HEK293 (cell line): ENCODE results near the gene MCEE.

Experiments
- CTCF ChIA-PET: fragments of 350-600 bp; formaldehyde crosslinking; extraction: SDS; loops from one replicate; lab custom pipeline; 2021; ENCODE audit warnings: antibody characterized with exemption; lab: Yijun Ruan, JAX
- POLR2A ChIA-PET: fragments of 300-600 bp; formaldehyde crosslinking; extraction: SDS; loops from one replicate; lab custom pipeline; 2020; ENCODE audit warnings: antibody characterized with exemption, inconsistent platforms; lab: Yijun Ruan, JAX
- H3K27ac ChIP-seq: fragments of 200-500 bp; sonication (Bioruptor generic); 2 replicates; pipeline ENCODE4 v1.5.1; 2014; ENCODE audit warnings: low read depth, low read length, control low read depth, inconsistent platforms; ENCODE audit errors: extremely low read depth
- H3K36me3 ChIP-seq, 2 experiments: fragments of 200-500 bp in 1 of 2; sonication (Bioruptor generic) in 1 of 2; 1 replicate in 1 of 2; 2 replicates in 1 of 2; pipeline ENCODE4 v1.5.1; 2014 to 2017; ENCODE audit warnings: inconsistent platforms in 2 of 2, low read length in 2 of 2; ENCODE audit not compliant: control insufficient read depth in 2 of 2, insufficient read depth in 1 of 2
- H3K4me1 ChIP-seq: fragments of 200-500 bp; sonication (Bioruptor generic); 2 replicates; pipeline ENCODE4 v1.5.1; 2014; ENCODE audit warnings: mild to moderate bottlenecking, low read length, inconsistent platforms; ENCODE audit not compliant: control insufficient read depth, insufficient read depth
- H3K4me3 ChIP-seq: 2 replicates; pipeline ENCODE4 v1.5.1; 2011; ENCODE audit warnings: low read depth, mild to moderate bottlenecking, control low read depth, low read length, moderate library complexity
- H3K9me3 ChIP-seq: fragments of 200-500 bp; sonication (Bioruptor generic); 2 replicates; pipeline ENCODE4 v1.5.1; 2014; ENCODE audit warnings: low read depth, low read length, inconsistent platforms; ENCODE audit not compliant: control insufficient read depth, insufficient read depth
- GLI2 ChIP-seq: fragments of 450-650 bp; formaldehyde crosslinking; IDR thresholded peaks from 2 replicates; pipeline ENCODE4; 2017; ENCODE audit warnings: missing biosample characterization, missing genetic modification characterization, low read depth, borderline replicate concordance
- GLI4 ChIP-seq: fragments of 450-650 bp; formaldehyde crosslinking; IDR thresholded peaks from 2 replicates; pipeline ENCODE4 v1.5.1; 2016; ENCODE audit warnings: missing biosample characterization, missing genetic modification characterization
- GLIS2 ChIP-seq: fragments of 450-650 bp; formaldehyde crosslinking; IDR thresholded peaks from 2 replicates; pipeline ENCODE4 v1.5.1; 2016; ENCODE audit warnings: missing biosample characterization, missing genetic modification characterization
- MZF1 ChIP-seq: fragments of 450-650 bp; formaldehyde crosslinking; IDR thresholded peaks from 2 replicates; pipeline ENCODE4 v1.5.1; 2017; ENCODE audit warnings: missing biosample characterization, missing genetic modification characterization, borderline replicate concordance
- PATZ1 ChIP-seq: fragments of 450-650 bp; formaldehyde crosslinking; IDR thresholded peaks from 2 replicates; pipeline ENCODE4 v1.5.1; 2016; ENCODE audit warnings: missing biosample characterization, missing genetic modification characterization
- PBX3 ChIP-seq: sonication (generic); formaldehyde crosslinking; IDR thresholded peaks from 2 replicates; pipeline ENCODE4 v1.8.1; 2022; ENCODE audit warnings: mild to moderate bottlenecking, moderate library complexity, missing genetic modification reagents
- ZBTB48 ChIP-seq: fragments of 450-650 bp; formaldehyde crosslinking; IDR thresholded peaks from 2 replicates; pipeline ENCODE4 v1.5.1; 2016; ENCODE audit warnings: missing biosample characterization, missing genetic modification characterization
- ZBTB49 ChIP-seq: fragments of 450-650 bp; formaldehyde crosslinking; IDR thresholded peaks from 2 replicates; pipeline ENCODE4 v1.5.1; 2016; ENCODE audit warnings: missing biosample characterization, missing genetic modification characterization, low read depth
- ZBTB8A ChIP-seq: fragments of 450-650 bp; formaldehyde crosslinking; IDR thresholded peaks from 2 replicates; pipeline ENCODE4 v1.5.1; 2016; ENCODE audit warnings: missing biosample characterization, missing genetic modification characterization
- ZFHX2 ChIP-seq: fragments of 450-650 bp; formaldehyde crosslinking; conservative IDR thresholded peaks from 2 replicates; pipeline ENCODE4 v1.5.1; 2016; ENCODE audit warnings: missing biosample characterization, missing genetic modification characterization
- ZNF10 ChIP-seq: fragments of 450-650 bp; formaldehyde crosslinking; IDR thresholded peaks from 2 replicates; pipeline ENCODE4 v1.5.1; 2017; ENCODE audit warnings: missing biosample characterization, missing genetic modification characterization
- ZNF140 ChIP-seq: fragments of 450-650 bp; formaldehyde crosslinking; IDR thresholded peaks from 2 replicates; pipeline ENCODE4 v1.5.1; 2016; ENCODE audit warnings: missing biosample characterization, missing genetic modification characterization
- ZNF184 ChIP-seq: fragments of 450-650 bp; IDR thresholded peaks from 2 replicates; pipeline ENCODE4 v1.5.1; 2018; ENCODE audit warnings: missing biosample characterization, mild to moderate bottlenecking, missing genetic modification characterization
- ZNF23 ChIP-seq: fragments of 450-650 bp; formaldehyde crosslinking; IDR thresholded peaks from 2 replicates; pipeline ENCODE4 v1.5.1; 2016; ENCODE audit warnings: missing biosample characterization, missing genetic modification characterization, borderline replicate concordance
- ZNF26 ChIP-seq: fragments of 450-650 bp; formaldehyde crosslinking; IDR thresholded peaks from 2 replicates; pipeline ENCODE4 v1.5.1; 2016; ENCODE audit warnings: missing biosample characterization, missing genetic modification characterization
- ZNF350 ChIP-seq: fragments of 450-650 bp; formaldehyde crosslinking; IDR thresholded peaks from 2 replicates; pipeline ENCODE4 v1.5.0; 2017; ENCODE audit warnings: missing biosample characterization, mild to moderate bottlenecking, missing genetic modification characterization
- ZNF416 ChIP-seq: fragments of 450-650 bp; formaldehyde crosslinking; IDR thresholded peaks from 2 replicates; pipeline ENCODE4 v1.5.1; 2016; ENCODE audit warnings: missing biosample characterization, missing genetic modification characterization
- ZNF514 ChIP-seq: fragments of 450-650 bp; formaldehyde crosslinking; IDR thresholded peaks from 2 replicates; pipeline ENCODE4 v1.5.1; 2016; ENCODE audit warnings: missing biosample characterization, missing genetic modification characterization
- ZNF580 ChIP-seq: fragments of 450-650 bp; formaldehyde crosslinking; IDR thresholded peaks from 2 replicates; pipeline ENCODE4 v1.5.1; 2016; ENCODE audit warnings: missing biosample characterization, missing genetic modification characterization
- ZNF626 ChIP-seq: fragments of 450-650 bp; sonication (Bioruptor Pico); formaldehyde crosslinking; IDR thresholded peaks from 2 replicates; pipeline ENCODE4 v1.5.1; 2018; ENCODE audit warnings: missing biosample characterization, missing genetic modification characterization, inconsistent platforms
- ZNF747 ChIP-seq: fragments of 450-650 bp; formaldehyde crosslinking; IDR thresholded peaks from 2 replicates; pipeline ENCODE4 v1.5.1; 2016; ENCODE audit warnings: missing biosample characterization, missing genetic modification characterization
- ZNF792 ChIP-seq: fragments of 450-650 bp; formaldehyde crosslinking; IDR thresholded peaks from 2 replicates; pipeline ENCODE4 v1.5.1; 2016; ENCODE audit warnings: missing biosample characterization, missing genetic modification characterization
- ZNF837 ChIP-seq: fragments of 450-650 bp; formaldehyde crosslinking; IDR thresholded peaks from 2 replicates; pipeline ENCODE4 v1.5.1; 2016; ENCODE audit warnings: missing biosample characterization, missing genetic modification characterization
- ZSCAN23 ChIP-seq: fragments of 450-650 bp; formaldehyde crosslinking; IDR thresholded peaks from 2 replicates; pipeline ENCODE4 v1.5.1; 2016; ENCODE audit warnings: missing biosample characterization, missing genetic modification characterization

MCEE gene

GRCh38 chr2:71060871-71061270 lies 69.2 kb downstream of the MCEE start:
- H3K4me1 ChIP-seq = no peaks in the 10 kb centered on the region
- TF ChIP-seq ZNF350 (tag by site-specific recombination) (no peak), ZNF580 (tag by site-specific recombination) (no peak), MZF1 (tag by site-specific recombination) (no peak), ZNF747 (tag by site-specific recombination) (no peak), ZNF26 (tag by site-specific recombination) (no peak), ZBTB49 (tag by site-specific recombination) (no peak), ZNF514 (no peak), PATZ1 (tag by site-specific recombination) (no peak), ZSCAN23 (tag by site-specific recombination) (no peak), ZNF140 (tag by site-specific recombination) (no peak), ZBTB48 (tag by site-specific recombination) (no peak), ZNF626 (no peak)
- no peaks in the 10 kb centered on the region for H3K36me3 ChIP-seq
- no peak overlapping the region for H3K4me3 ChIP-seq
- ChIA-PET POLR2A (no interaction called here), CTCF (no interaction called here)
- no peaks in the 10 kb centered on the region for H3K9me3 ChIP-seq
- H3K27ac ChIP-seq = no peak overlapping the region

- H3K27ac ChIP-seq = no peak overlapping the region
- no peaks in the 10 kb centered on the region for H3K9me3 ChIP-seq
- no peaks in the 10 kb centered on the region for H3K4me1 ChIP-seq
- no peak overlapping the region for H3K4me3 ChIP-seq
- ChIA-PET CTCF (interaction anchor here (0.6 kb wide), 1 partner anchor 11 kb away, joined by 3 read pairs; no protein-coding TSS in a partner anchor), POLR2A (no interaction called here)
- TF ChIP-seq GLIS2 (tag by site-specific recombination) = no peak
- TF ChIP-seq ZFHX2 (tag by site-specific recombination) = no peak
- TF ChIP-seq ZNF10 (tag by site-specific recombination) = no peak
- TF ChIP-seq ZNF837 = no peak
- no peak for TF ChIP-seq ZBTB8A (tag by site-specific recombination)
- TF ChIP-seq PBX3 = no peak
- no peak for TF ChIP-seq GLI2 (tag by site-specific recombination)
- no peak for TF ChIP-seq ZNF184 (tag by site-specific recombination)
- no peak for TF ChIP-seq GLI4 (tag by site-specific recombination)
- no peak for TF ChIP-seq ZNF416 (tag by site-specific recombination)
- no peak for TF ChIP-seq ZNF23 (tag by site-specific recombination)
- no peak for TF ChIP-seq ZNF792 (tag by site-specific recombination)
- no peaks in the 10 kb centered on the region for H3K36me3 ChIP-seq
These were observed 69.8 kb downstream of the MCEE start for GRCh38 chr2:71060211-71060610.
